GM20000 (cell line): Measurements from ENCODE around the gene OGFOD2.

Experiments used
- DNase-seq: peaks from one replicate; pipeline ENCODE4 v3.0.0; 2012; ENCODE audit warnings: low spot score
- CTCF ChIP-seq: IDR thresholded peaks from 2 replicates; pipeline ENCODE4 v1.5.1; 2012; ENCODE audit warnings: mild to moderate bottlenecking, control low read depth; ENCODE audit errors: extremely low read depth, missing control alignments

OGFOD2 gene

GRCh38 chr12:122996188-122996601 lies 21.2 kb downstream of the OGFOD2 start:
- DNase-seq = no peak
- TF ChIP-seq CTCF = no peak

DNA sequence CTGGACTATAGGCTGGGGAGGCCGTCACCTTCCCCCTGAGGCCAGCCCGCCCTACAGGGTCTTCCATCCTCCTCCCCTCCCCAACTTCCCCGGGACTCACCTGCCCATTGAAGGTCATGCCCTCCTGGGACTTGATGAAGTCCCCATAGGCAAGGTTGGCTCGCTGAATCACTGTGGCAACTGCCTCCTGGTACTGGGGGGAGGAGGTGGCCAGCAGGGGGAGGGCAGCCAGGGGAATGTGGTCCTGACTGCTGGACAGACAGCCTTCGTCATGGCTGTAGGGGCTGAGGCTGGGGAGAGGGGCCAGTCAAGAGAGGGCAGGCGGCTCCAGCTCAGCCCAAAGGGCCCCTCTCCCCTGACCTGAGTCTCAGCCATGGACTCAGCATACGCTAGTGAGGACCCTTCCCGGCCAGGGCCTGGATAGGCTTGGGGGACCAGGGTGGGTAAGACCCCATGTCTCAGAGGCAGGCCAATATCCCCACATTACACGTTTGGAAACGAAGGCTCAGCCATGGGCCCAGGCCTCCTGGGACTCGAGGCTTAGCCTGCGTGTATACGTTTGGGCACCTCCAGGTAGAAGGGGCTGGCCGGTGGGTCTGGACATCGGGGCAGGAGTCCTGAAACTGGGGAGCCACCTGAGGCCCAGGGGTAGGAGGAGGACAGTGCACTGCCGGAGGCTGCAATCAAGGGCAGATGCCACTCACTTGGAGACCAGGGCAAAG lies 21.7 kb downstream of the OGFOD2 start:
- DNase-seq = no peak
- TF ChIP-seq CTCF = no peak

GRCh38 chr12:122997343-122998250 lies 22.6 kb downstream of the OGFOD2 start:
- no peak for DNase-seq
- no peak for TF ChIP-seq CTCF

- DNase-seq = no peak
- no peak for TF ChIP-seq CTCF
Measured at GRCh38 chr12:122998316-122998715, 23.3 kb downstream of the OGFOD2 start.

DNA sequence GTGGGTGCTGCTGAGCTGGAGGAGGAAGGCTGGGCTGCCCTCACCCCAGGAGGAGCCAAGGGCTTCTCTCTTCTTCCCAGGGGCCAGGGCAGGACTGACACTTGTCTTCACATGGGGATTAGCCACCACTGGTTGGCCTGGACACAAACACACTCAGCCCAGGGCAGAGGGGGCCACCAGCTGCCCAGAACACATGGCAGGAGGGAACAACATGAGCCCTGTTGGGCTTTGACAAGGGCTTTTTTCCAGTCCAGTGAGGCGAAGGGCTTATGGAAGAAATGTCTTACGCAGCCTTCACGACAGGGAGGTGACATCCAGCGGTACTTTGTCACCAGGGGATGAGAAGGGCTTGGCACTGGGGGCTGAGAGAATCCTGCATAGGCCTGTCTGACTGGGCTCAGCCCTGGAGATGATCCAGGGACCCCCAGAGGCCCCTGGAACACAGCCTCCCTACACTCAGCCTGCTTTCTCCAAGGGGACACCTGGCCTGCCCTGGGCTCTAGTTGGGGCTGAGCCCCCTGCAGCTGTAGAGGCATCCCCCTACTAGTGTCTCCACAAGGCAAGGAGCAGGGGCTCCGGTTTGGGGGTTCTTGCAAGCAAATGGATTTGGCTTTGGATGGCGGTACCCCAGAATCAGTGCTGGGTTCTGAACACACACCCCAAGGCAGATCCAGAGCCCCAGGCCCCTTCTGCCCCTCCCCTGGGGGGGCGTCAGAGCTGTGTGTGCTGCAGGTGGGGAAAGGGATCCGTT lies 24.3 kb downstream of the OGFOD2 start:
- no peak for TF ChIP-seq CTCF
- no peak for DNase-seq

DNA sequence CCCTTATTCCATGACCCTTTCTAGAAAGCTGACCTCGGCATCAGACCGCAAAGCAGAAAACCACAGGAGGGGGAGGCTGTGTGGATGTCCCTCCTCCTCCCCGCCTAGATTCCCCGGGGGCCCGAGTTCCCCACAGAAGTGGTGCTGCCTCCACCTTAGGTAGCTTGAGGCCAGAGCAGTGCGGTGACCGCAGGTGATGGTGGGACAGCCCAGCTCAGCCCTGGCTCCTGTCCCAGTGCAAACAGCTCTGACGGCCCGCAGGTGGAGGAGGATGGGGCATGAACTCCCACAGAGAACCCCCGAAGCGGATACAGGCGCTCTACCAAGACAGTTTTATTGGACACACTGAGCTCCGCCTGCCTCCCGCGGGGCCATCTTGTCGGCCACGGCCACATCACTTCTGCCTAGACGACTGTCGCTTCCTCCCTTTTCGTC lies 25.0 kb downstream of the OGFOD2 start:
- TF ChIP-seq CTCF = no peak
- DNase-seq = no peak

DNA sequence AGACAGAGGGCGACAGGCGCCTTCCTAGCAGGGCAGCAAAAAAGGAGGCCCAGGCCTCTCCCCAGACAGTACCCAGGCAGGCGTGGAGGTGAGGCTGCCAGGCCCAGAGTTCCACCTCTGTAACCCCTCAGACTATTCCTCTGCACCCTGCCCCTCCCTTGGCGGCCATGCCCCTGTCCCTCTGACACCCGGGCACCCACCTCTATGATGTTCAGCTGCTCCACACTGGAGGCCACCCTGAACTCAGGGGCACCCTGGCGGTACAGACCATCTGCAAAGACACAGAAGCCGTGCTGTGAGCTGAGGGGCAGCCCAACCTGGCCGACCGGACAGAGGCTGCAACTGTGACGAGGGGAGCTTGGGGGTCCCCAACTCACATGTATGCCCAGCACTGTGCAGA lies 25.5 kb downstream of the OGFOD2 start:
- no peak for DNase-seq
- TF ChIP-seq CTCF = no peak
